ACC112 (cell line): ENCODE measurements around the gene TCL1A.

Experiments
- H2AFZ ChIP-seq: fragments of 200-600 bp; sonication (generic); one replicate; pipeline ENCODE4 v1.6.0; 2017; ENCODE audit warnings: antibody characterized with exemption, low read length; ENCODE audit not compliant: unreplicated experiment
- H3K27ac ChIP-seq: fragments of 200-600 bp; sonication (generic); 2 replicates; pipeline ENCODE4 v1.5.1; 2014; ENCODE audit warnings: low read depth, mild to moderate bottlenecking, antibody characterized with exemption, low read length, moderate library complexity
- H3K27me3 ChIP-seq: fragments of 200-600 bp; sonication (generic); 2 replicates; pipeline ENCODE4 v1.6.1; 2014; ENCODE audit warnings: mild to moderate bottlenecking, antibody characterized with exemption, low read length, moderate library complexity, mixed read lengths; ENCODE audit not compliant: insufficient read depth
- H3K36me3 ChIP-seq: fragments of 200-600 bp; sonication (generic); 2 replicates; pipeline ENCODE4 v1.6.1; 2016; ENCODE audit warnings: mild to moderate bottlenecking, antibody characterized with exemption, low read length, moderate library complexity, mixed read lengths; ENCODE audit not compliant: insufficient read depth
- H3K4me1 ChIP-seq: fragments of 200-600 bp; sonication (generic); one replicate; pipeline ENCODE4 v1.6.1; 2016; ENCODE audit warnings: low read length, mixed read lengths; ENCODE audit not compliant: insufficient read depth, unreplicated experiment, control insufficient read depth
- H3K4me3 ChIP-seq: fragments of 200-600 bp; sonication (generic); 2 replicates; pipeline ENCODE4 v1.5.1; 2014; ENCODE audit warnings: mild to moderate bottlenecking, low read depth, low read length
- H3K79me2 ChIP-seq: fragments of 200-600 bp; sonication (generic); one replicate; pipeline ENCODE4 v1.6.0; 2016; ENCODE audit warnings: low read length; ENCODE audit not compliant: control insufficient read depth, unreplicated experiment, insufficient read depth

TCL1A gene

DNA sequence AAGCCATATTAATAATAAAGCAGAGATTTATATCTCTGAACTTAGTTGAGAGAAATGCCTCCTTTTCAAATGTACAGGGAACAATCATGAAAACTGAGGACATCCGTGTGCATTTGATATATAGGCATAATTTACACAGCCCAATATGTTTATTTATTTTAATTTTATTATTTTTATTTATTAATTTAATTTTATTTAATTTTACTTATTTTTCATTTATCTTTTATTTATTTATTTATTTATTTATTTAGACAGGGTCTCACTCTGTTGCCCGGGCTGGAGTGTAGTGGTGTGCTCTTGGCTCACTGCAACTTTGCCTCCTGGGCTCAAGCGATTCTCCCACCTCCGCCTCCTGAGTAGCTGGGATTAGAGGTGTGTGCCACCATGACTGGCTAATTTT is 8.4 kb downstream of the TCL1A start:
- peaks cover 46% of the 10 kb centered on the region for H3K27me3 ChIP-seq
- H2AFZ ChIP-seq, result no peak overlapping the region
- no peaks in the 10 kb centered on the region for H3K4me1 ChIP-seq
- H3K79me2 ChIP-seq, result no peaks in the 10 kb centered on the region
- H3K4me3 ChIP-seq, result no peak overlapping the region
- no peak overlapping the region for H3K27ac ChIP-seq
- H3K36me3 ChIP-seq, result no peaks in the 10 kb centered on the region

DNA sequence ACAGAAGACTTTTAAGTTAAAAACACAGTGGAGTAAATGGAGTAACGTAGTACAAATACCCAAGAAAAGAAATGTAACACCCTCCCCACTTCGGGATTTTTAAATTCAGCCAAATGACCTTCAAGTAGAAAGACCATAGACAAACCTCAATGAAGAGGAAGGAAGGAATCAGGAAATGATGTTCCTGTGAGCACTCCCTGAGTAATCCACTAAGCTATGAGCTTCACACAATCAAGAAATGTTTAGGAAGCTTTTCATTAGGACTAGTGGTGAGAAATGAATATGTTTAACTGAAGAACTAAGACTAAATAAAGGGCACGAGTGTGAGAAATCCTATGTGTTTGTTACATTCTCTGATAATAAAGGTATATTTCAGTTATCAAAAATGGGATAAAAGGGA is 10.1 kb downstream of the TCL1A start:
- H3K4me3 ChIP-seq, result no peak overlapping the region
- H3K79me2 ChIP-seq, result no peaks in the 10 kb centered on the region
- no peak overlapping the region for H3K27ac ChIP-seq
- no peaks in the 10 kb centered on the region for H3K36me3 ChIP-seq
- H3K27me3 ChIP-seq, result peaks cover 49% of the 10 kb centered on the region
- H2AFZ ChIP-seq, result no peak overlapping the region
- no peaks in the 10 kb centered on the region for H3K4me1 ChIP-seq

DNA sequence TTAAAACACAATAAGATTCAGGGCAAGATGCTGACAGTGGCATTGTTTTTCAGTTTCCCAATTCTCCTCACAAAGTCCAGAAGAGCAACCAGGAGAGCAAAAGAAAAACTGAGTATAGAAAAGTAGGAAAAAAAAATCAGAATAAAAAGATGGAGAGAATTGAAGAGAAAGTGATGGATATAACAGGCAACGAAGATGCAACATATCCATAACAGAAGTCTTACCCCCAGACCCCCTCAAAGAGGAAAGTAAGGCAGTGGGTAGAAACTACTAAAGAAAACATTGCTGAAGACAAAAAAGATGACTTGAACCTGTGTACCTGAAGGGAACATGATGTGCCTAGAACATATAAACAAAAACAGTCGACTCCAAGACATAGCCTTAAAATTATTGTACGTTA is 10.6 kb downstream of the TCL1A start:
- H3K79me2 ChIP-seq, result no peaks in the 10 kb centered on the region
- peaks cover 46% of the 10 kb centered on the region for H3K27me3 ChIP-seq
- no peak overlapping the region for H3K27ac ChIP-seq
- no peaks in the 10 kb centered on the region for H3K36me3 ChIP-seq
- no peak overlapping the region for H2AFZ ChIP-seq
- no peak overlapping the region for H3K4me3 ChIP-seq
- H3K4me1 ChIP-seq, result no peaks in the 10 kb centered on the region

GRCh38 chr14:95701846-95702221 is 12.1 kb downstream of the TCL1A start:
- Histone ChIP-seq H3K4me3 (no peak overlapping the region), H3K4me1 (no peaks in the 10 kb centered on the region), H3K27me3 (peaks cover 42% of the 10 kb centered on the region), H2AFZ (no peak overlapping the region), H3K36me3 (no peaks in the 10 kb centered on the region), H3K79me2 (no peaks in the 10 kb centered on the region), H3K27ac (no peak overlapping the region)

GRCh38 chr14:95700221-95700976 is 13.5 kb downstream of the TCL1A start:
- no peaks in the 10 kb centered on the region for H3K79me2 ChIP-seq
- no peak overlapping the region for H3K4me3 ChIP-seq
- H3K36me3 ChIP-seq, result no peaks in the 10 kb centered on the region
- no peaks in the 10 kb centered on the region for H3K4me1 ChIP-seq
- peaks cover 42% of the 10 kb centered on the region for H3K27me3 ChIP-seq
- no peak overlapping the region for H3K27ac ChIP-seq
- no peak overlapping the region for H2AFZ ChIP-seq

- no peaks in the 10 kb centered on the region for H3K79me2 ChIP-seq
- no peak overlapping the region for H3K27ac ChIP-seq
- H3K36me3 ChIP-seq, result no peaks in the 10 kb centered on the region
- no peak overlapping the region for H2AFZ ChIP-seq
- H3K4me3 ChIP-seq, result no peak overlapping the region
- H3K27me3 ChIP-seq, result peaks cover 38% of the 10 kb centered on the region
- no peaks in the 10 kb centered on the region for H3K4me1 ChIP-seq
These were observed 14.5 kb downstream of the TCL1A start for GRCh38 chr14:95699412-95699811.

- Histone ChIP-seq H3K4me3 (no peak overlapping the region), H3K4me1 (no peaks in the 10 kb centered on the region), H2AFZ (no peak overlapping the region), H3K79me2 (no peaks in the 10 kb centered on the region), H3K27me3 (peaks cover 32% of the 10 kb centered on the region), H3K27ac (no peak overlapping the region), H3K36me3 (no peaks in the 10 kb centered on the region)
These were observed 15.6 kb downstream of the TCL1A start for GRCh38 chr14:95698287-95698686.

DNA sequence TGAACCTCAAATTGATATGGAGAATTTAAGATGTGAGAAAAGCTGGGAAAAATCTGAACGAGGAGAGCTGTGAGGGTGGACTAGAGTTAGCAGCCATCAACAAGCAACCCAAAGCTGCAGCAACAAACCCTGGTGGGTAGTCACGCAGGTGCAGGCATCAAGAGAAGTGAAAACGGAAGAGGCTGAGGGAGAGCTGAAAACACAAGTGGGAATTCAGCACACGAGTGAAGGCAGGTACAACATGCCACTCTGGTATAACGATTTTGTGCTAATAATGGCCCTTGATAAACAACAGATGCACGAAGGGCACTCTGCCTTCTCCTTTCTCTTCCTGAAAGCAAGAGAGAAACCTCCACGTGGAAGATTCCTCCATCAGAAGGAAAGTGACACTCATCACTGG is 16.2 kb downstream of the TCL1A start:
- no peak overlapping the region for H3K4me3 ChIP-seq
- H2AFZ ChIP-seq, result no peak overlapping the region
- H3K27me3 ChIP-seq, result peaks cover 27% of the 10 kb centered on the region; the same call in 1 of the 2 replicates
- H3K36me3 ChIP-seq, result no peaks in the 10 kb centered on the region
- no peak overlapping the region for H3K27ac ChIP-seq
- H3K79me2 ChIP-seq, result no peaks in the 10 kb centered on the region
- H3K4me1 ChIP-seq, result no peaks in the 10 kb centered on the region

DNA sequence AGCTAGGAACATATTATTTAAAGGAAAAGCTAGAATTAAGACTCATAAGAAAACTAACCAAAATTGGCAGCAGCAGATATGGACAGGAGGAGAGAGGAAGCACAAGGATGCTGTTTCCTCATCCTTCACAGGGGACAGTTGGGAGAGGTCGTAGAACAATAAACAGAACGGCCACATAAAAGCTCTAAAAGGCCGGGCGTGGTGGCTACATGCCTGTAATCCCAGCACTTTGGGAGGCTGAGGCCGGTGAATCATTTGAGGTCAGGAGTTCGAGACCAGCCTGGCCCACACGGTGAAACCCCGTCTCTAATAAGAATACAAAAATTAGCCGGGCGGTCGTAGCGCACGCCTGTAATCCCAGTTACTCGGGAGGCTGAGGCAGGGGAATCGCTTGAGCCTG is 17.2 kb downstream of the TCL1A start:
- H3K4me1 ChIP-seq, result no peaks in the 10 kb centered on the region
- no peaks in the 10 kb centered on the region for H3K36me3 ChIP-seq
- no peak overlapping the region for H3K27ac ChIP-seq
- no peak overlapping the region for H3K4me3 ChIP-seq
- H3K79me2 ChIP-seq, result no peaks in the 10 kb centered on the region
- peaks cover 17% of the 10 kb centered on the region; the same call in 1 of the 2 replicates for H3K27me3 ChIP-seq
- H2AFZ ChIP-seq, result no peak overlapping the region

GRCh38 chr14:95695913-95696312 is 18.0 kb downstream of the TCL1A start:
- Histone ChIP-seq H2AFZ (no peak overlapping the region), H3K4me3 (no peak overlapping the region), H3K79me2 (no peaks in the 10 kb centered on the region), H3K36me3 (no peaks in the 10 kb centered on the region), H3K27ac (no peak overlapping the region), H3K4me1 (no peaks in the 10 kb centered on the region), H3K27me3 (peaks cover 13% of the 10 kb centered on the region; the same call in 1 of the 2 replicates)

DNA sequence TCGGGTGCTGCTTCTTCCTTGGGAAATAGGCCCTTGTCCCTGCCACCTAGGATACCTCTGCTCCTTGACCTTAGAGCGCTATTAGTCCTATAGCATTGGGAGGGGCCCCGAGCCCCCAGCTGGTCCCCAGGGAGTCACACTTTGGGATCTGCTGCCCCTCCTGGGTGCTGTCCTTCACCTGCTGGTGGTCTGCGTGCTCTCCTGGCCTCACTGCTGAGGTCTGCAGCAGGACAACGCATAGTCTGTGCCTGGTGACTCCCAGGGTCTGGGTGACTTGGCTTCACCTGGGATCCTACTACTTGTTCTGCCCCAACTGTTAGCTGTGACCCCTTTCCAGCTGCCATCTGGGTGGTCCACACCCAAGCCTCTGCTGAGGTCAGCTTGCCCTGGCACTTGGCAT is 18.9 kb downstream of the TCL1A start:
- Histone ChIP-seq H3K36me3 (no peaks in the 10 kb centered on the region), H3K4me1 (no peaks in the 10 kb centered on the region), H2AFZ (no peak overlapping the region), H3K4me3 (no peak overlapping the region), H3K79me2 (no peaks in the 10 kb centered on the region), H3K27ac (no peak overlapping the region), H3K27me3 (peaks cover 4% of the 10 kb centered on the region; the same call in 1 of the 2 replicates)
